Measurements from ENCODE around the gene ZNRF1.
"Not testable (repeated sequence)": the region's sequence is repeated elsewhere in the genome, so short reads cannot be mapped to it uniquely, and the experiment has no call there.

ZNRF1 gene

GRCh38 chr16:75122609-75123008, 123.8 kb downstream of the ZNRF1 start:
- no peak for DNase-seq (ENCODE audit: low read depth)
- H3K4me3 ChIP-seq (ENCODE audit: low read depth, low read length), result no peak overlapping the region
- TF ChIP-seq CTCF (IDR thresholded peaks at IDR 0.05; ENCODE audit: low read depth, low read length, missing control alignments), result no peak

GRCh38 chr16:75127713-75128415, 129.0 kb downstream of the ZNRF1 start:
- TF ChIP-seq CTCF (IDR thresholded peaks at IDR 0.05; ENCODE audit: low read depth, low read length, missing control alignments), result no peak
- DNase-seq (ENCODE audit: low read depth), result no peak
- H3K4me3 ChIP-seq (ENCODE audit: low read depth, low read length), result no peak overlapping the region

GRCh38 chr16:75129421-75130149, 130.8 kb downstream of the ZNRF1 start:
- not testable (repeated sequence) for DNase-seq (ENCODE audit: low read depth)

GRCh38 chr16:75130150-75130771, 131.4 kb downstream of the ZNRF1 start:
- DNase-seq (ENCODE audit: low read depth), result no peak
- no peak overlapping the region for H3K4me3 ChIP-seq (ENCODE audit: low read depth, low read length)
- TF ChIP-seq CTCF (IDR thresholded peaks at IDR 0.05; ENCODE audit: low read depth, low read length, missing control alignments), result no peak

More at GRCh38 chr16:75129421-75130149, 130.8 kb downstream of the ZNRF1 start:
- not testable (repeated sequence) for H3K4me3 ChIP-seq (ENCODE audit: low read depth, low read length)

GRCh38 chr16:75131081-75131480, 132.3 kb downstream of the ZNRF1 start:
- TF ChIP-seq CTCF (IDR thresholded peaks at IDR 0.05; ENCODE audit: low read depth, low read length, missing control alignments), result no peak

GRCh38 chr16:75138233-75138632, 139.4 kb downstream of the ZNRF1 start:
- no peak for DNase-seq (ENCODE audit: low read depth)
- no peak for TF ChIP-seq CTCF (IDR thresholded peaks at IDR 0.05; ENCODE audit: low read depth, low read length, missing control alignments)
- no peak overlapping the region for H3K4me3 ChIP-seq (ENCODE audit: low read depth, low read length)

More at GRCh38 chr16:75131081-75131480, 132.3 kb downstream of the ZNRF1 start:
- no peak overlapping the region for H3K4me3 ChIP-seq (ENCODE audit: low read depth, low read length)
- DNase-seq (ENCODE audit: low read depth), result no peak

- DNase-seq (ENCODE audit: low read depth), result no peak
- H3K4me3 ChIP-seq (ENCODE audit: low read depth, low read length), result no peak overlapping the region
- TF ChIP-seq CTCF (IDR thresholded peaks at IDR 0.05; ENCODE audit: low read depth, low read length, missing control alignments), result no peak
These were observed 139.8 kb downstream of the ZNRF1 start for GRCh38 chr16:75138636-75139035.

Data from GM12864 (cell line).